Dendritic cell treated with granulocyte-macrophage colony-stimulating factor and Interleukin-4, amounts not matched to agents 40 ng/mL and 50 ng/mL, for 4 days (primary cell): ENCODE results near the gene PLOD1.
"Not testable (repeated sequence)": the region's sequence is repeated elsewhere in the genome, so short reads cannot be mapped to it uniquely, and the experiment has no call there.

Experiments used
- H3K27ac Mint-ChIP-seq: one replicate; pipeline ENCODE4 v1.8.0; 2022; ENCODE audit warnings: mild to moderate bottlenecking, mixed read lengths
- H3K27me3 Mint-ChIP-seq: one replicate; pipeline ENCODE4 v1.8.0; 2022; ENCODE audit warnings: mild to moderate bottlenecking, mixed read lengths
- H3K36me3 Mint-ChIP-seq: one replicate; pipeline ENCODE4 v1.8.0; 2022; ENCODE audit warnings: low read depth, mixed read lengths
- H3K4me1 Mint-ChIP-seq: one replicate; pipeline ENCODE4 v1.8.0; 2022; ENCODE audit warnings: low read depth, mixed read lengths
- H3K4me3 Mint-ChIP-seq: one replicate; pipeline ENCODE4 v1.8.0; 2022; ENCODE audit warnings: mild to moderate bottlenecking, moderate library complexity, mixed read lengths
- H3K9me3 Mint-ChIP-seq: one replicate; pipeline ENCODE4 v1.8.0; 2022; ENCODE audit warnings: mixed read lengths
- intact Hi-C: fragments of 100-400 bp; cut with micrococcal nuclease; formaldehyde crosslinking; loops from one replicate; pipeline ENCODE4 v1.15.0; 2022

The PLOD1 gene

GRCh38 chr1:11934302-11935056 lies at the start of gene PLOD1:
Gene PLOD1, plus strand, starts transcription at chr1:11934717. Its CDS starts 63 bp downstream, at chr1:11934780.
- H3K27me3 Mint-ChIP-seq = no peaks in the 10 kb centered on the region
- H3K4me1 Mint-ChIP-seq = peaks cover 43% of the 10 kb centered on the region
- intact Hi-C loops = loop anchor here (1.0 to 5.0 kb wide), 2 partner anchors 8 to 43 kb away; partner anchors contain the start of gene KIAA2013
- peaks cover 37% of the 10 kb centered on the region for H3K36me3 Mint-ChIP-seq
- H3K4me3 Mint-ChIP-seq = peak within 1 kb of the TSS; percentile 83
- no peaks in the 10 kb centered on the region for H3K9me3 Mint-ChIP-seq
- H3K27ac Mint-ChIP-seq = peak within 1 kb of the TSS; percentile 85

GRCh38 chr1:11885916-11886315 lies 48.6 kb upstream of the PLOD1 start:
- no peaks in the 10 kb centered on the region for H3K36me3 Mint-ChIP-seq
- H3K27me3 Mint-ChIP-seq = peaks cover 2% of the 10 kb centered on the region
- peaks cover 9% of the 10 kb centered on the region for H3K4me1 Mint-ChIP-seq
- no peak overlapping the region for H3K4me3 Mint-ChIP-seq
- no peak overlapping the region for H3K27ac Mint-ChIP-seq
- no peaks in the 10 kb centered on the region for H3K9me3 Mint-ChIP-seq
- intact Hi-C loops = no loop called here

- Mint-ChIP-seq H3K27ac (no peak overlapping the region), H3K36me3 (no peaks in the 10 kb centered on the region), H3K9me3 (no peaks in the 10 kb centered on the region), H3K4me1 (peaks cover 9% of the 10 kb centered on the region), H3K27me3 (no peaks in the 10 kb centered on the region), H3K4me3 (no peak overlapping the region)
- intact Hi-C loops = no loop called here
Measured at GRCh38 chr1:11886986-11887665, 47.4 kb upstream of the PLOD1 start.

GRCh38 chr1:11887666-11888007 lies 46.9 kb upstream of the PLOD1 start:
- no peaks in the 10 kb centered on the region for H3K9me3 Mint-ChIP-seq

GRCh38 chr1:11888206-11888876 lies 46.2 kb upstream of the PLOD1 start:
- no peaks in the 10 kb centered on the region for H3K9me3 Mint-ChIP-seq
- H3K4me1 Mint-ChIP-seq = peaks cover 5% of the 10 kb centered on the region
- H3K4me3 Mint-ChIP-seq = no peak overlapping the region
- no peaks in the 10 kb centered on the region for H3K36me3 Mint-ChIP-seq
- H3K27ac Mint-ChIP-seq = no peak overlapping the region
- no peaks in the 10 kb centered on the region for H3K27me3 Mint-ChIP-seq
- intact Hi-C loops = no loop called here

More at GRCh38 chr1:11887666-11888007, 46.9 kb upstream of the PLOD1 start:
- H3K36me3 Mint-ChIP-seq = no peaks in the 10 kb centered on the region
- intact Hi-C loops = no loop called here
- H3K4me1 Mint-ChIP-seq = peaks cover 8% of the 10 kb centered on the region
- no peak overlapping the region for H3K27ac Mint-ChIP-seq
- H3K4me3 Mint-ChIP-seq = no peak overlapping the region
- H3K27me3 Mint-ChIP-seq = no peaks in the 10 kb centered on the region

- Mint-ChIP-seq H3K4me1 (peaks cover 9% of the 10 kb centered on the region), H3K27me3 (no peaks in the 10 kb centered on the region), H3K27ac (no peak overlapping the region), H3K9me3 (no peaks in the 10 kb centered on the region), H3K36me3 (no peaks in the 10 kb centered on the region), H3K4me3 (no peak overlapping the region)
- intact Hi-C loops = no loop called here
Measured at GRCh38 chr1:11888877-11889208, 45.7 kb upstream of the PLOD1 start.

GRCh38 chr1:11891433-11892186 lies 42.9 kb upstream of the PLOD1 start:
- no peaks in the 10 kb centered on the region for H3K9me3 Mint-ChIP-seq
- no peak overlapping the region for H3K4me3 Mint-ChIP-seq
- no peak overlapping the region for H3K27ac Mint-ChIP-seq
- intact Hi-C loops = no loop called here
- H3K27me3 Mint-ChIP-seq = peaks cover 9% of the 10 kb centered on the region
- no peaks in the 10 kb centered on the region for H3K36me3 Mint-ChIP-seq
- peaks cover 12% of the 10 kb centered on the region for H3K4me1 Mint-ChIP-seq

- no peak overlapping the region for H3K27ac Mint-ChIP-seq
- H3K4me3 Mint-ChIP-seq = no peak overlapping the region
- H3K4me1 Mint-ChIP-seq = peaks cover 12% of the 10 kb centered on the region
- intact Hi-C loops = loop anchor here (1.0 kb wide), 1 partner anchor 56 kb away; no protein-coding TSS in a partner anchor
- H3K27me3 Mint-ChIP-seq = peaks cover 30% of the 10 kb centered on the region
- no peaks in the 10 kb centered on the region for H3K36me3 Mint-ChIP-seq
- no peaks in the 10 kb centered on the region for H3K9me3 Mint-ChIP-seq
Measured at GRCh38 chr1:11893907-11894251, 40.6 kb upstream of the PLOD1 start.

- not testable (repeated sequence) for H3K9me3 Mint-ChIP-seq, H3K4me3 Mint-ChIP-seq, H3K27ac Mint-ChIP-seq, H3K36me3 Mint-ChIP-seq
- intact Hi-C loops = loop anchor here (1.0 kb wide), 1 partner anchor 56 kb away; no protein-coding TSS in a partner anchor
- H3K4me1 Mint-ChIP-seq = peaks cover 12% of the 10 kb centered on the region
- H3K27me3 Mint-ChIP-seq = peaks cover 36% of the 10 kb centered on the region
Measured at GRCh38 chr1:11894501-11894900, 40.0 kb upstream of the PLOD1 start.

GRCh38 chr1:11898086-11898785 lies 36.3 kb upstream of the PLOD1 start:
- Mint-ChIP-seq H3K4me1 (peaks cover 9% of the 10 kb centered on the region), H3K36me3 (no peaks in the 10 kb centered on the region), H3K9me3 (no peaks in the 10 kb centered on the region), H3K27me3 (peaks cover 53% of the 10 kb centered on the region), H3K27ac (no peak overlapping the region), H3K4me3 (no peak overlapping the region)
- intact Hi-C loops = no loop called here

- Mint-ChIP-seq H3K9me3 (no peaks in the 10 kb centered on the region), H3K27ac (no peak overlapping the region), H3K36me3 (no peaks in the 10 kb centered on the region), H3K27me3 (peaks cover 53% of the 10 kb centered on the region), H3K4me1 (peaks cover 2% of the 10 kb centered on the region), H3K4me3 (no peak overlapping the region)
- intact Hi-C loops = no loop called here
Measured at GRCh38 chr1:11898831-11899467, 35.6 kb upstream of the PLOD1 start.

GRCh38 chr1:11901446-11901845 lies 33.1 kb upstream of the PLOD1 start:
- H3K4me1 Mint-ChIP-seq, H3K4me3 Mint-ChIP-seq, H3K36me3 Mint-ChIP-seq, H3K9me3 Mint-ChIP-seq, intact Hi-C loops, H3K27ac Mint-ChIP-seq: not testable (repeated sequence)
- H3K27me3 Mint-ChIP-seq = peaks cover 49% of the 10 kb centered on the region

GRCh38 chr1:11903210-11903609 lies 31.3 kb upstream of the PLOD1 start:
- intact Hi-C loops = no loop called here
- Mint-ChIP-seq H3K27me3 (peaks cover 33% of the 10 kb centered on the region), H3K36me3 (no peaks in the 10 kb centered on the region), H3K4me3 (no peak overlapping the region), H3K9me3 (no peaks in the 10 kb centered on the region), H3K27ac (no peak overlapping the region), H3K4me1 (no peaks in the 10 kb centered on the region)
